Non-pigmented ciliary epithelial cell (primary cell): Measurements from ENCODE around the gene CPN1.
"Not testable (repeated sequence)": the region's sequence is repeated elsewhere in the genome, so short reads cannot be mapped to it uniquely, and the experiment has no call there.

Source experiments
- DNase-seq: peaks from one replicate; pipeline ENCODE4 v3.0.0-alpha.2; 2010; ENCODE audit warnings: low read depth

Gene CPN1

DNA sequence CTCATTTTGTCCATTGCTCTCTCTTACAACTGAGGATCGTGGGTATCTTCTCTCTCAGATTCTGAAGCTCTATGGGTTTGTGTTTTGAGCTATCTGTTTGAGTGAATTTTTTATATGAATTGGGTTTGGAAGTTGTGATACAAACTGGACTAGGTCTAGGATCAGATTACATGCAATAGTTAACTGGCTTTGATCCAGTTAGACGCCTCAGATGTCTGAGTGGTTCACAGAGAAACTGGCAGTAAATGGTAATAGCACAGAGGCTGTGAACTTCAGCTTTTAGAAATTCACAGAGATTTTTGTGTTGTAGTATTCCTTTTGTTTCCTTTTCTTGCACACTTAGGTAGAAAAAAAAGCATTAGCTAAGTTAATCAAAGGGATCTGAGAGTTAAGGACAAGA lies 59.3 kb downstream of the CPN1 start:
- no peak for DNase-seq

DNA sequence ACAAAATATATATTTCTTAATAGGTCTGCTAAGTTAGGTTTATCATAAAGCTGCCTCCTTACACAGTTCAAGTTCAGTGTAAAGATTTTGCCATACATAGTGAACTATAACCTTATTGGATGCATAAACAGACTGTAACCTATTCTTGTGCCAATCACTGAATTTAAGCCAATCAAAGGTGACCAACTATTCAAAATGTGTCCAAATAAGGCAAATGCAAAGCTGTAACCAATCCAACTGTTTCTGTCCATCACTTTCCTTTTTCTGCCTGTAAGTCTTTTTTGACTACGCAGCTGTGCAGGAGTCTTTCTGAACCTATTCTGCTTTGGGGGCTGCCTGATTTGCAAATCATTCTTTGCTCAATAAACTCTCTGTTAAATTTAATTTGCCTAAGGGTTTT lies 60.3 kb downstream of the CPN1 start:
- DNase-seq = no peak

DNA sequence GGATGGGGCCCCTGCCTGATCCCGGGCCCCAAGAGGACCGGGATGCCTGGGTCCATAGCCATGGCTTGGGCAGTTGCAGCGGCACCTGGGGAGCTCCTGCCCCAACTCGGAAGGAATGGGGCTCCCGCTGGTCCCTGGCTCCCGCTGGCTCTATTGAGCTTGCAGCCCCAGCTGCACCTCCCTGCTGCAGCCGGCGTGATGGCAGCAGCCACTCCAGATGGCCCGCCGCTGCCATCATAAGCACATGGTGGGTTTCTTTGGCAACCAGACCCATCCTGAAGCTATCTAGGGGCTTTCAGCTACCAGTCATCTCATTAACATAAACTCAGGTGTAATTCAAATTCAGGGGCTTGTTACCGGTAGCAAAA lies 60.8 kb downstream of the CPN1 start:
- no peak for DNase-seq

GRCh38 chr10:100020142-100020885 lies 61.4 kb downstream of the CPN1 start:
- no peak for DNase-seq

DNA sequence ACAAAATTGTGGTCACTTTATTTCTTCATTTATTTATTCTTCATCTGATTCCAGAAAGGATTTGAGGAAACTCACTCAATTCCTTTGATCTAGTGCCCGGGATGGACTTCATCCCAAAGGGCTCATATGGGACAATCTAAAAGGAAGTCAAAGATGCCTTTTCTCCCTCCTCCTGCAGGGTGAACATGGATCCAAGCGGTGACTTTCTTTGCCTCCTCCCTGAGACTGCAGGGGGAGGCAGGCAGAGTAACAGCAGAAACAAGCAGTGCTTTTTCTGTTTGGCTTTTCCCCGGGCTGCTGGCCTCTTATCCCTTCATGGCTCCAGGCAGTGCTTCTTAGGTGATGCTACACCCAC lies 61.9 kb downstream of the CPN1 start:
- DNase-seq = no peak

DNA sequence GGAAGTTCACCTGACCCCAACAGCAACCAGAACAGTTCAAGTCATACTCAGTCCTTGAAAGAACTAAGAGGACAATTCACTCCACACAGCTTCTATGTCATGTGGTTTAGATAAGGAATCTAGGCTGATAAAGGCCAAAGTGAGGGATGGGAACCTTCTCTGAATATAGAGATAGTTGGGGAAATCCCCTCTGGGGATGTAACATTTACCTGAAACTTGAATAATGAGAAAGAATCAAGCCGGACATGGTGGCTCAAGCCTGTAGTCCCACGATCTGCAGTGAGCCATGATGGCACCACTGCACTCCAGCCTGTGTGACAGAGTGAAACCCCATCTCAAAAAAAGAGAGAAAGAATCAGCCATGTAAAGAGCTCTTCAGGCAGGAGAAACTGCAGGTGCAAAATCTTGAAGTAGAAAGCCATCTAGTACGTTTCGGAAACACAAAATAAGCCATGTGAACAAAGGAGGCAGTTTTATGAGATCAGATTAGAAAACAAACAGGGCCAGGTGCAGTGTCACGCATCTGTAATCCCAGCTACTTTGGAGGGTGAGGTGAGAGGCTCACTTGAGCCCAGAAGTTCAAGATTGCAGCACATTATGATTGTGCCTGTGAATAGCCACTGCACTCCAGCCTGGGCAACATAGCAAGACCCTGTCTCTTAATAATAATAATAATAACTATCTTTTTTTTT lies 67.5 kb downstream of the CPN1 start:
- no peak for DNase-seq

DNA sequence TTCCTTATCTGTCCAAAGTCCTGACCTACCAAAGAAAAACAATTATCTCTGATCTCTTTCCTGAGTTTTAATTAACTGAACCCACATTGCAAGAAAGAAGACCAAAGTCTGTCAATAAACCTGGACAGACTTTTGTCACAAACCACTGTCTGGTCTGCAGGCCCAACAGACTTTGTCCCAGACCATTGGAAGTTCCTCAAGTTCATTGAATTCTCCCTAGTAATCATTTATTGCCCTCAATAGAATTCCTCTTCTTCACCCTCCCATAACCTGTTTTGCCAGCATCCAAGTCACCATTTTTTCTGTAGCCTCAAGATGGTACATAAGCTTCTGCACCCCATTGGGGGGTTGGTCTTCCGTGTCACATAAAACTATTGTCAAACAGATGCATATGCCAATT lies 68.0 kb downstream of the CPN1 start:
- DNase-seq = no peak

DNA sequence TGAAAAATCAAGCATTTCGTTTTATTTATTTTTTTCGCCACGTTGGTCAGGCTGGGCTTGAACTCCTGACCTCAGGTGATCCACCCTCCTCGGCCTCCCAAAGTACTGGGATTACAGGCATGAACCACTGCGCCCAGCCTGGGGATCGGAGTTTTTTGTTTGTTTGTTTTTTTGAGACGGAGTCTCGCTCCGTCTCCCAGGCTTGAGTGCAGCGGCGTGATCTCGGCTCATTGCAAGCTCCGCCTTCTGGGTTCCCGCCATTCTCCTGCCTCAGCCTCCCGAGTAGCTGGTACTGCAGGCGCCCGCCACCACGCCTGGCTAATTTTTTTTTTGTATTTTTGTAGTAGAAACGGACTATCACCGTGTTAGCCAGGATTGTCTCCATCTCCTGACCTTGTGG lies 69.8 kb downstream of the CPN1 start:
- DNase-seq = not testable (repeated sequence)

GRCh38 chr10:100009793-100010676 lies 71.6 kb downstream of the CPN1 start, which contains the start of gene DNMBP:
DNMBP (minus strand) TSS chr10:100009947; CDS start chr10:99972124, 37,823 bp downstream.
- no peak for DNase-seq

DNA sequence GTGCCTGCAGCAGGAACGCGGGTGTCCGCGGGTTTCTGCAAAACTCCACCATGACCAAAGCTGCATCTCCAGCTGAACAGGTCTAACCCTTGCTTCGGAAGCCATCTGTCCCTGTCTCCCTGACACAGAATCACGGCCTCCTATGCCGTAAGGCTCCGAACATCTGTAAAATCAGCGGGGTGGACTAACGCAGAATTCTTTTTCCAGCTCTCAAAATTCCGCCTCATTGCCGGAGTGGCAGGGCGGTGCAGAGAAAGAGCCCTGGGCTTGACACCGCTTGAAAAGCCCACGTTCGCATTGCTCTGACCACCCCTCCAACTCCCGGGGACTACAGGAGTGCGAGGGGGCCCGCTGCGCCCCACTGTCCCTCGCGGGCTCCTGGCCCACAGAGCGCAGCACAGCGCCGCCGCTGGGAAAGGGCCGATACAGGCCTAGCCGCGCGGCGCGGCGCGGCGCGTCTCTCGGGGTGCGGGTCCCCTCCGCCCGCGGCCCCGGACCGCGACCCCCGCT lies 72.3 kb downstream of the CPN1 start:
- DNase-seq = no peak

- no peak for DNase-seq
Observed at GRCh38 chr10:100008708-100009282, 72.9 kb downstream of the CPN1 start.

GRCh38 chr10:100008142-100008522 lies 73.5 kb downstream of the CPN1 start:
- DNase-seq = no peak

GRCh38 chr10:100007231-100008141 lies 74.2 kb downstream of the CPN1 start:
- no peak for DNase-seq

DNA sequence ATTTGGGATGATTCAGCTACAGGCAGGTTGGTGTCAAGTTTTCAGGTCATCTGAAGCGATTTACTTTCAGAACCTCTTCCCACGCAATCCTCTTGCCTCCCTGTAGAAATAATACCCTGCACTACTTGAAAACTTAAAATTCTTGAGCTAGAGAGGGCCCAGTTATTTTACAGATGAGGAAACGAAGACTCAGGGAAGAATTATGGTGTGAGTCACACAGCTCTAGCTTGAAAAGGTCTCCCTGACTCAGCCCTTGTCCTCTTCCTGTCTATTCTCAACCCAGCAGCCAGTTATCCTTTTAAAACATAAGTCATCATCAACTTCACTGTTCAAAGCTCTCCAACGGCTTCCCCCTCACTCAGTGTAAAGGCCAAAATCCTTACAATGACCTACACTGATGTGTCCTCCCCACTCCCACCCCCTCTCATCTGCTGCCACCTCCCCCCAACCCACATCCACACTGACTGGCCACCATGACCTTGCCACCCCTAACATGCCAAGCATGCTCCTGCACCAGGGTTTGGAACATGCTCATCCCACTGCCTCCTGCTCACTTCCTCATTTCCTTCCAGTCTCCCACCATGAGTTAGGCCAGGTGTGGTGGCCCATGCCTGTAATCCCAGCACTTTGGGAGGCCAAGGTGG lies 75.3 kb downstream of the CPN1 start:
- peak; percentile 92 for DNase-seq

DNA sequence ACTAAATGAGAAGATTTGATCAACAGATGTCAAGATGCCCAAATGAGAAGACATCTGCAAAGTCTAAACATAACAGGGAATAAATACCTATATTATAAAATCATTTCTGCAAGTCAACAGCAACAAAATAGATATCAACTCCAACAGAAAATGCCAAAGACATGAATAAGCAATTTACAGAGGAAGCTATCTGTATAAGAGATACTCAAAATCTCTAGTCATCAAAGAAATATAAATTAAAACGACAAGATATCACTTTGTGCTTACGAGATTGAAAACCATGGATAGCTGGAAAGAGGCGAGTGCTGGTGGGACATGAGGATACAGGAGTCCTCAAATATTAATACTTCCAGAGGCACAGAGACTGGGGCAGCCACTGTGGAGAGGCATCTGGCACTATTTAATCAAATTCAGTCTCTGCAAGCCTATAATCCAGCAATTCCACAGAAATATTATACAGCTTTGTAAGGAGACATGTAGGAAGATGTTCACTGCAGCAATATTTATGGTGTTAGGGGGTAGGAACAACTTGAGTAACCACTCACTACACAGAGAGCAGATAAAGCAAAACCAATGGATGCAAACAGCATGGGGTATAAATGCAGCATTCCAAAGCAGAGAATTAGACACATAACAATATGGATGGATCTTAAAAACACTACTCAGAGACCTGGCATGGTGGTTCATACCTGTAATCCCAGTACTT lies 76.7 kb downstream of the CPN1 start:
- DNase-seq = no peak

DNA sequence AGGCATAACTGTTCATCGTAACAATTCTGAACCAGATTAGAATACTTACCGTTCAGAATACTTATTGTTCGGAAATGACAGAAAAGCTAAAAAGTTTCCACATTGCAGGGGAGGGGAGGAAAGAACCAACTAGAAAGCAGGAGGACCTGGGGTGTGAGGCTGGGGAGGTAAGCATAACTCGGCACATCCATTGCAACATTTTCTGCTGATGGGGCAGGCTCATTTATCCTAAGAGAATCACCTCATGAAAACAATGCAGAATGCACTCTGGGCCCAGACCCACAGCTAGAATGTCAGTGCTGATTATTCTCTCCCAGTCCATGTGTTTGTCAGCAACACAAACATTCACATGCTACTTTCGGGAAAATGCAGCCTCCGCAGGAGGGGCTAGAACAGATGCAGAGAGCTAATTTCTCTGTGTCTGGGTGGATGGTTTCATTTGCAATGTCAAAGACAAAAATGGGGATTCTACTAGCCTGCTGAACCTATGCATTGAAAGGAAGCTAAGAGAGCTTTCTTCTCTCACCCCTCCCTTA lies 81.5 kb downstream of the CPN1 start:
- no peak for DNase-seq

- no peak for DNase-seq
Observed at GRCh38 chr10:99999319-100000108, 82.2 kb downstream of the CPN1 start.

GRCh38 chr10:99998889-99999288 lies 82.8 kb downstream of the CPN1 start:
- no peak for DNase-seq
